Muscle layer of colon (tissue), 2 donors: ENCODE data around the gene RAD51B.
A peak's percentile ranks its signal among the peaks of the same experiment; 100 is the strongest.

ENCODE experiments used
- H3K27ac ChIP-seq: one replicate; pipeline ENCODE4 v1.7.0; 2013; ENCODE audit warnings: low read depth, mild to moderate bottlenecking, low read length, moderate library complexity
- H3K27me3 ChIP-seq, 2 donors: one replicate each; pipeline ENCODE4 v1.7.0; 2013; ENCODE audit warnings: low read length in 2 of 2, mild to moderate bottlenecking in 2 of 2; ENCODE audit not compliant: insufficient read depth in 2 of 2, control insufficient read depth in 1 of 2
- H3K36me3 ChIP-seq: one replicate; pipeline ENCODE4 v1.7.0; 2013; ENCODE audit warnings: mild to moderate bottlenecking, low read length; ENCODE audit not compliant: insufficient read depth
- H3K4me1 ChIP-seq: one replicate; pipeline ENCODE4 v1.7.0; 2013; ENCODE audit warnings: mild to moderate bottlenecking, low read length; ENCODE audit not compliant: insufficient read depth
- H3K4me3 ChIP-seq, 2 donors: one replicate each; pipeline ENCODE4 v1.7.0; 2013; ENCODE audit warnings: low read length in 2 of 2, low read depth in 1 of 2, mild to moderate bottlenecking in 1 of 2, moderate library complexity in 1 of 2
- H3K9ac ChIP-seq: one replicate; pipeline ENCODE4 v1.7.0; 2013; ENCODE audit warnings: low read length
- H3K9me3 ChIP-seq: one replicate; pipeline ENCODE4 v1.7.0; 2013; ENCODE audit warnings: mild to moderate bottlenecking, low read length
- donor health status: abdominal sarcoma.
- donor health status: Adenocarcinoma of cecum.

The RAD51B gene

DNA sequence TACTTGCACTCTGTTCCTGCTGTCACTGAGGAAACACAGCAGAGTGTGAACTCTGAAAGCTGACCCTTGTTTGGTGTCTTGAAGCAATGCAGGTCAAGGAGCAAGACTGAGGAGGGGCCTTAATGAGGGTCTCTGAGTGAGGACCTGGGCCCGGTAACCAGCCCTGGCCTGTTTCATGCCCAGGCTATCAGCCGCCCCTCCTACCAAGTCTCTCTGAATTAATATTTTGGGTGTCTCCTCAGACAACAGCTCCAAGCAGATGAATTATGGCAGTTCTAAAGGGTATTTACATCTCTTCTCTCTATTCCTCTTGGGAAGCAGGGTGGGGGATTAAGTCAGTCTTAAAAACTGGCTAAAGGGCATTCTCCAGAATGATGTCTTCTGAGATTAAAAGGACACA is 578.8 kb downstream of the RAD51B start:
- Histone ChIP-seq H3K4me3 (no peak overlapping the region), H3K4me1 (peaks cover 89% of the 10 kb centered on the region), H3K27ac (peak overlapping the region; percentile 66), H3K9me3 (no peaks in the 10 kb centered on the region), H3K36me3 (no peaks in the 10 kb centered on the region), H3K9ac (no peak overlapping the region), H3K27me3 (no peaks in the 10 kb centered on the region)

DNA sequence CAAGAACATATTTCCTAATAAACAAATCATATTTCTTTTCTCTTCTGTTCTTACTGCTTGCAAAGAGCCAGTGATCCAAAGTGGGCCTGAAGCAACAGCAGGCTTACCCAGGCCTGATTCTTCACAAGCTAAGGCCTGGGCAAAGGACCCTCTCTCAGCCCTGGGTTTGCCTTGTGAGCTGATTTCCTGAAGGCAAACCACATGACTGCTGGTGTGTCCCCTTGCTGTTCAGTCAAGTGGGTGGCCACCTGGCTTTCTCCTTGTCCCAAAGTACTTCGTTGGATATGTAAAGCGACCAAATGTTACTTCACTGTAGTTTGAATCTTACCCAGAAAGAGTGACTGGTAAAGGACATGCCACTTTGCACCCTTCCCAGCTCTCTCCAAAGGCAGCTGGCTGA is 580.4 kb downstream of the RAD51B start:
- no peaks in the 10 kb centered on the region for H3K36me3 ChIP-seq
- H3K9ac ChIP-seq: no peak overlapping the region
- H3K27ac ChIP-seq: peak overlapping the region; percentile 53
- H3K27me3 ChIP-seq: no peaks in the 10 kb centered on the region
- no peak overlapping the region for H3K4me3 ChIP-seq
- H3K9me3 ChIP-seq: no peaks in the 10 kb centered on the region
- H3K4me1 ChIP-seq: peaks cover 85% of the 10 kb centered on the region

DNA sequence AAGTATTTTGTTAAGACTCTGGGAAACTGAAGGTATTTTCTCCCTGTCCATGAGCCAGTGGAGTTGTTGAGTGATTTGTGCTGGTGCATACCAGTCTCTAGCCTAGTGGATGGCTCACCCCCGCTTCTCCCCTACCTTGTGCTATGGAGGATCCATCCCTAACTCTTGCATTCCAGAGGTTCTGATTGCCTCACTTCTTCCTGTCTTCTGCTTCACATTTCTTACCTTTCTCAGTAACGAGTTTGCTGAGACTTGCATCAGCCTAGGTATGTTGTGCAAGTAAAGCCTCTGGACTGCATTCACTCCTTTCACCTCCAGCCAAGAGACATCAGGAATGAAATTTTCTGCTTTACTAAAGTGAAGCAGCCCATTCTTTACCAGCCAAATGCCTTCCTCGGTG is 581.7 kb downstream of the RAD51B start:
- Histone ChIP-seq H3K27ac (no peak overlapping the region), H3K4me1 (peaks cover 74% of the 10 kb centered on the region)

DNA sequence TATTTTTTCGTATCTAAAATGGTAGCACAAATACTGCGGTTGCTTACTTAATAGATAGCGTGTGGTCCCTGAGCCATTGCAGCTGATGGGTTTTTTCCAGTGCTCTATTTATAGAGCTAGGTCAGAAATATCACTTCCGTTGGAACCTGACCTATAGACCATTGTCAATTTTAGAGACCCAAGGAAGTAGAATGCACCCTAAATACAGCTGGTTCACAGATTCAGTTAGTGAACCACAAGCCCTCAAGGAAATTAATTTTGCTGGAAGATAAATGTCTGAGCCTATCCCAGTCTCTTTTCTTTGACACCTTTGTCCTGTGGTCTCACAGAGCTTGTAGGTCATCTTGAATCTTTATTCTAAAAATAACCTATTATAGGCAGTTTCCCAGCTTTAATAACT is 582.3 kb downstream of the RAD51B start:
- Histone ChIP-seq H3K27me3 (no peaks in the 10 kb centered on the region), H3K4me3 (no peak overlapping the region), H3K9ac (no peak overlapping the region), H3K9me3 (no peaks in the 10 kb centered on the region), H3K4me1 (peaks cover 69% of the 10 kb centered on the region), H3K27ac (no peak overlapping the region), H3K36me3 (no peaks in the 10 kb centered on the region)

More for the DNA sequence above, 581.7 kb downstream of the RAD51B start:
- H3K9ac ChIP-seq: no peak overlapping the region
- no peak overlapping the region for H3K4me3 ChIP-seq
- no peaks in the 10 kb centered on the region for H3K36me3 ChIP-seq
- H3K9me3 ChIP-seq: no peaks in the 10 kb centered on the region
- H3K27me3 ChIP-seq: no peaks in the 10 kb centered on the region

GRCh38 chr14:68402525-68403101 is 583.0 kb downstream of the RAD51B start:
- Histone ChIP-seq H3K9me3 (no peaks in the 10 kb centered on the region), H3K36me3 (no peaks in the 10 kb centered on the region), H3K9ac (no peak overlapping the region), H3K27me3 (no peaks in the 10 kb centered on the region), H3K4me3 (no peak overlapping the region), H3K27ac (no peak overlapping the region), H3K4me1 (peaks cover 62% of the 10 kb centered on the region)

DNA sequence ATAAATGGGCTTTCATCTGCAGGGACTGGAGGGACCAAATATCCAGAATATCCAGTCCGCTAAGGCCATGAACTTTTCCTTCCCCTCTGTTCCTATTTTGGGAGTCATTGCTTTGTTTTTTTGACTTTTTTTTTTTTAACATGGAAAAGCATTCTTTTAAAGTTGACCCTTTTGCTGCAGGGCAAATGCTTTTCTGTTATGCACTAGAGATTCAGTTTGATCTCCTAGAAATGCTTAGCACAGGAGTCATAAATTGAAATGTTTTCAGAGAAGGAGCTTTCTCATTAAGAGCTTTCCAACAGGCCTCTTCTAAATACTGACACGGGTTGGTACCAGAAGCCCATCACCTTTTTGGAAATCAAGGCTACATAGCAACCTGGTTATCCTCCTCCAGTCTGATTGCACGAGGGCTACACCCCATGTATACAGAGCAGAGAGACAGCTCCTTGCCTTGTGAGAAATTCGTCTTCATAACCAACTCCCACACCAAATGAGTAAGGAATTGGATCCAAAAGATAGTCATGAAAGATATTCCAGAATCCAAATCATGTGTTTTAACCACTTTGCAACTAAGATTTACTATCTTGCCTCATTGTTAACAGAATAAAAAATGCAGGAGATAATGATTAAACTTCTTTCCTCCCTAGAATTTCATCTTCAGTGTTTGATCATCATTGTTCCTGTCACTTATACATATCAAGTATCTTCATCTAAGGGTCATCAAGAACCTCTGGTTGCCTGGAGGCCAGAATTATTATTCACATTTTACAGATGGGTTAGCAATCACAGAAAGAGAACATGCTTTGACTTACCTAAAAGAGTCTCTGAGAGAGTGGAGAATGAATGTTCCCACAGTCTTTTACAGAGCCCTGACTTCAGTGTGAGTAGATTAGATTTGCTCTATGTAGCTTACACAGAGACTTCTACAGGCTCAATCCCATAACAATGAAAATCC is 583.9 kb downstream of the RAD51B start:
- Histone ChIP-seq H3K27me3 (no peaks in the 10 kb centered on the region), H3K4me3 (no peak overlapping the region), H3K9ac (no peak overlapping the region), H3K4me1 (peaks cover 53% of the 10 kb centered on the region), H3K9me3 (no peaks in the 10 kb centered on the region), H3K36me3 (no peaks in the 10 kb centered on the region), H3K27ac (no peak overlapping the region)

DNA sequence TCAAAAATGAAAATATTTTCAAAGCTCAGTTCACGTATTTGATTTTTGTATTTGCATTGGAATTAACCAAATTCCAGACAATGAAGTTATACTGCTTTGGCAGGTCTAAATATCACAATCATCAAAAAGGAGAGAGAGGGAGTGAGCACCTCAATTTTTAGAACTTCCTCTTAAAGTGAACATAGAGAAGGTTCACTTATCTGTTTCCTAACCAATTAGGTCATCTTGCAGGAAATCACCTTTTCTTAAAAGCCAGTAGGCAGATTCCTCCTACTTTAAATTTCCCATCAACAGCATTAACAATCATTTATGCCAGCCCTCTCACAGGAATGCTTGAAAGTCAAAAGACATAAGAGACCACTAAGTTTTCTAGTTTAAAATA is 584.6 kb downstream of the RAD51B start:
- H3K36me3 ChIP-seq: no peaks in the 10 kb centered on the region
- peak overlapping the region; percentile 46 for H3K27ac ChIP-seq
- no peaks in the 10 kb centered on the region for H3K27me3 ChIP-seq
- peaks cover 47% of the 10 kb centered on the region for H3K4me1 ChIP-seq
- no peak overlapping the region for H3K9ac ChIP-seq
- H3K4me3 ChIP-seq: no peak overlapping the region
- H3K9me3 ChIP-seq: no peaks in the 10 kb centered on the region

DNA sequence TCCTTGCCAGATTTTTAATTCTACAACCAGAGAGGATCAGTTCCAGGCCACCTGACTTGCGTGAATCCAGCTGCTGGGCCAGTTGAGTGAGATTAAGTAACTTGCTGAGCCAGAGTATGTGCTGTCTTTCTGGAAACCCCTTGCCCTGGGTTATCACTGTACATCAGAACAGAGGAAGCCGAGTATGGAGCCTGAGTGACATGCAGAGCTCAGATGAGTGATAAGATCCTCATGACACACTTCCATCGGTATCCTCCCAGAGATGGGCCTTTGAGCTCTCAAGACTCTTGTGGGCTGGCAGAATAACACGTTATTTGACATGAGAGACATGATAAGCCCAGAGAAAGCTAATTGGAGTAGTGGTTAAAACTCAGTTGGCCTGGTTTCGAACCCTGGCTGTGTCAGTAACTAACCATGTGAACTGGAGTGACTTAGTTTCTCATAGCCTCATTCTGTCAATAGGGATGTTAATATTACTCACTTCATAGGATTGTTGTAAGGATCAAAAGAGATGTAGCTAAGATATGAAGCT is 585.1 kb downstream of the RAD51B start:
- H3K36me3 ChIP-seq: no peaks in the 10 kb centered on the region
- H3K27me3 ChIP-seq: no peaks in the 10 kb centered on the region
- no peaks in the 10 kb centered on the region for H3K9me3 ChIP-seq
- H3K27ac ChIP-seq: peak overlapping the region; percentile 46
- peaks cover 45% of the 10 kb centered on the region for H3K4me1 ChIP-seq
- H3K4me3 ChIP-seq: no peak overlapping the region
- H3K9ac ChIP-seq: no peak overlapping the region

- Histone ChIP-seq H3K27ac (no peak overlapping the region), H3K4me1 (peaks cover 33% of the 10 kb centered on the region)
These were observed 586.4 kb downstream of the RAD51B start for GRCh38 chr14:68405961-68406360.

DNA sequence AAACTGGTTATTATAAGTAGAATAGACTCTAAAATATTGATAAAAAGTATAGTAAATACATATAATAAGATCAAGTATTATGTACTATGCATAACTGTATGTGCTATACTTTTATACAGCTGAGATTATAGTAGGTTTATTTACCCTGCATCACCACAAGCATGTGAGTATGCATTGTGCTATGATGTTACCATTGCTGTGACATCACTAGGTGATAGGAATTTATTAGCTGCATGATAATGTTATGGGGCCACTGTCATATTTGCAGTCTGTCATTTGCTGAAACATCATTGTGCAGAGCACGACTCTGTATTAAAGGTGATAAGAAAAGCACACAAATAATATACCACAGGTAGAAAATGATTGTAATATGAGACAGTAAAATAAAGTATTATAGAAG is 587.7 kb downstream of the RAD51B start:
- Histone ChIP-seq H3K4me1 (peaks cover 22% of the 10 kb centered on the region), H3K9me3 (no peaks in the 10 kb centered on the region), H3K36me3 (no peaks in the 10 kb centered on the region), H3K27ac (no peak overlapping the region), H3K4me3 (no peak overlapping the region), H3K27me3 (no peaks in the 10 kb centered on the region), H3K9ac (no peak overlapping the region)

More at GRCh38 chr14:68405961-68406360, 586.4 kb downstream of the RAD51B start:
- Histone ChIP-seq H3K27me3 (no peaks in the 10 kb centered on the region), H3K4me3 (no peak overlapping the region), H3K9ac (no peak overlapping the region), H3K9me3 (no peaks in the 10 kb centered on the region), H3K36me3 (no peaks in the 10 kb centered on the region)

- H3K27ac ChIP-seq: no peak overlapping the region
- H3K27me3 ChIP-seq: no peaks in the 10 kb centered on the region
- no peaks in the 10 kb centered on the region for H3K9me3 ChIP-seq
- H3K9ac ChIP-seq: no peak overlapping the region
- H3K4me3 ChIP-seq: no peak overlapping the region
- no peaks in the 10 kb centered on the region for H3K36me3 ChIP-seq
- H3K4me1 ChIP-seq: peaks cover 17% of the 10 kb centered on the region
These were observed 588.2 kb downstream of the RAD51B start for GRCh38 chr14:68407825-68408224.
